Lower leg skin (tissue), 3 donors: ENCODE data around the gene AKNAD1.

Experiments used
- CTCF ChIP-seq, 3 donors: fragments of 450-650 bp; IDR thresholded peaks; one replicate each; pipeline ENCODE4 v1.5.1; 2016; ENCODE audit warnings: antibody characterized with exemption in 3 of 3, mild to moderate bottlenecking in 3 of 3, moderate library complexity in 2 of 3
- POLR2A ChIP-seq, 2 donors: fragments of 450-650 bp; IDR thresholded peaks; one replicate each; pipeline ENCODE4 v1.6.1; 2016 to 2017; ENCODE audit warnings: antibody characterized with exemption in 2 of 2, mild to moderate bottlenecking in 1 of 2, moderate library complexity in 1 of 2

DNA sequence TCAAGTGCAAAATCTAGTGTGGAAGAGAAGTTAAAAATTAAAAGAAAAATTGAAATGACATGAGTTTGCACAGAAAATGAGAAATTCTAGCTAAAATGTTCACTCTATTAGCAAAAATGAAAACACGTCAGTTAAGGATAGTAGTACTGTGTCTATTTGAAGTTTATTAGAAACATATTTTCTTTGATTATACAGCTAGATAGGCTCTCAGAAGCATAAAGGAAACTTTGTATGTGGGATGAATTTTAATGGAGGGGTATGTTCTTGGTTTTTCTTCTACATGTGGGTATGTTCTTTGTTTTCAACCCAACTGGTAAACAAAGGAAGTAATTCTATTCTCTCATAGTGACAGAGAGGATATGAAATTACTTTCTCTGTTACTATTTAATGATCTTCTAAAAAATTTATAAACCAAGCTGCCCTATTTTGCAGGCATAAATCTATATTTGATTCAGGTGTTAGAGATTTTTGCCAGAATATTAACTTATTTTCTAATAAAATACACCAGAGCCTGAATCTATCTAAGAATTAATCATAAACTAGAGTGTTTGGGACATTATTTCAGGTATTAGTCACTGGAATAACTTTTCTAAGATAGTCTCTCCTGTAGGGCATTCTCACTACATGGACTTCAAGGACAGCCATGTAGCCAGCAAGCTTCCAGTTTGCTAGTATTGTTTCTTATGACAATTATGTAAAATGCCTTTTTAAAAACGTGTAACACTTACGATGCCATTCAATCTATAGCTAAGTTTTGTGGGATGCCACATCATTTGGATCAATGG is 35.7 kb upstream of the AKNAD1 start:
- TF ChIP-seq CTCF (IDR thresholded peaks at IDR 0.05) (no peak), POLR2A (IDR thresholded peaks at IDR 0.05) (no peak)
